ENCODE data around the gene TBC1D16. TPM values are rescaled to one million over a fixed set of nuclear protein-coding genes. Genes with fewer than 3 reads are reported as not detected.

Gene TBC1D16
- total RNA-seq, 1 donor from 2014 or later, result 21.2 TPM

DNA sequence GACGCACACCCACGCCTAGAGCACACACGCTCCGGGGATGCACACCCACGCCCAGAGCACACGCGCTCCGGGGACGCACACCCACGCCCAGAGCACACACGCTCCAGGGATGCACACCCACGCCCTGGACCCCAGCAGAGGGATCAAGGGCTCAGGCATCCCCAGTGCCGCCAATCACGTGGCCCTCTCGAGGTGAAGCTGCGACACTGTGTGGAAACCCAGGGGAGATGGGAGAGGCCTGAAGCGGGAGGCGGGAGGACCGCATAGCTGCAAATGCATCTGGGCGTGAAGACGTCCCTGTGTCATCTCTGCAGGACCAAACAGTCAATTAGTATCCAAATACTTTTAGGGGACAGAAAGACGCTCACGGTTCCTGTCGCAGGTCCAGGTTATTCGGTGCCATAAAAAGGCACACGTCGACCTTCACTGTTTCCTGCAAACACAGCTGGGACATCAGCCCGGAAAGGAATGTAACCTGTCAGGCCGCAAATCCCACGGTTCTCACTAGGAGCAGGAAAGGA, 56.4 kb downstream of the TBC1D16 start:
- TF ChIP-seq EZH2phosphoT487 (IDR thresholded peaks at IDR 0.05), result no peak
- TF ChIP-seq, protein P1, sequence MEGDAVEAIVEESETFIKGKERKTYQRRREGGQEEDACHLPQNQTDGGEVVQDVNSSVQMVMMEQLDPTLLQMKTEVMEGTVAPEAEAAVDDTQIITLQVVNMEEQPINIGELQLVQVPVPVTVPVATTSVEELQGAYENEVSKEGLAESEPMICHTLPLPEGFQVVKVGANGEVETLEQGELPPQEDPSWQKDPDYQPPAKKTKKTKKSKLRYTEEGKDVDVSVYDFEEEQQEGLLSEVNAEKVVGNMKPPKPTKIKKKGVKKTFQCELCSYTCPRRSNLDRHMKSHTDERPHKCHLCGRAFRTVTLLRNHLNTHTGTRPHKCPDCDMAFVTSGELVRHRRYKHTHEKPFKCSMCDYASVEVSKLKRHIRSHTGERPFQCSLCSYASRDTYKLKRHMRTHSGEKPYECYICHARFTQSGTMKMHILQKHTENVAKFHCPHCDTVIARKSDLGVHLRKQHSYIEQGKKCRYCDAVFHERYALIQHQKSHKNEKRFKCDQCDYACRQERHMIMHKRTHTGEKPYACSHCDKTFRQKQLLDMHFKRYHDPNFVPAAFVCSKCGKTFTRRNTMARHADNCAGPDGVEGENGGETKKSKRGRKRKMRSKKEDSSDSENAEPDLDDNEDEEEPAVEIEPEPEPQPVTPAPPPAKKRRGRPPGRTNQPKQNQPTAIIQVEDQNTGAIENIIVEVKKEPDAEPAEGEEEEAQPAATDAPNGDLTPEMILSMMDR (IDR thresholded peaks at IDR 0.05), result no peak
- no peak for TF ChIP-seq EZH2 (IDR thresholded peaks at IDR 0.05)
- H3K27ac Mint-ChIP-seq, result no peak overlapping the region

DNA sequence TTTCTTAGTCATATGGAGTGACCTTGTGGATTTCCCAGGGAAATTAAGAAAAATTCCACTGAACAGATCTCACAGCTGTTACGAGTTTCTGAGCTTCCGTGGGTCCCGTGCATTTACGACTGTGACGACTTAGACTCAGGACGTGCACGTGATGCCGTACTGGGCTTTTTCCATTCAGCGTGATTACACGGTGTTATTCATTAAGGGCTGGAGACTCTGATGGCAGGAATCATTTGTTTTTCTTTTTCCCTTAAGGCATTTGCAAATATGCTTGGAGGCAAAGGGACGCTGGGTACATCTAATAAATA, 57.2 kb downstream of the TBC1D16 start:
- Mint-ChIP-seq H3K9me3 (no peaks in the 10 kb centered on the region), H3K4me3 (no peak overlapping the region), H3K27ac (no peak overlapping the region), H3K27me3 (ENCODE audit: insufficient read depth, low read depth) (peaks cover 7% of the 10 kb centered on the region), H3K4me1 (peaks cover 39% of the 10 kb centered on the region), H3K36me3 (peaks cover 11% of the 10 kb centered on the region)
- Histone ChIP-seq H3F3A (ENCODE audit: low read depth) (peaks cover 10% of the 10 kb centered on the region), H3K36me3 (no peaks in the 10 kb centered on the region), H4K20me1 (ENCODE audit: low read depth) (peaks cover 40% of the 10 kb centered on the region), H3K27ac (no peak overlapping the region), H2AFZ (replicated peaks) (no peak overlapping the region), H3K4me3 (no peak overlapping the region), H3K79me2 (ENCODE audit: low read depth) (no peaks in the 10 kb centered on the region), H3K4me1 (peaks cover 25% of the 10 kb centered on the region), H3K27me3 (no peaks in the 10 kb centered on the region), H3K9ac (no peak overlapping the region), H3K9me3 (ENCODE audit: low read depth) (no peaks in the 10 kb centered on the region), H3K4me2 (no peak overlapping the region)
- DNase-seq (ENCODE audit: low spot score), result no peak
- no peak for TF ChIP-seq EZH2phosphoT487 (IDR thresholded peaks at IDR 0.05)
- TF ChIP-seq EZH2 (IDR thresholded peaks at IDR 0.05), result no peak
- TF ChIP-seq, protein P1 (IDR thresholded peaks at IDR 0.05), result no peak

More for the DNA sequence above, 56.4 kb downstream of the TBC1D16 start:
- H3K36me3 ChIP-seq, result no peaks in the 10 kb centered on the region
- H3K36me3 Mint-ChIP-seq, result peaks cover 11% of the 10 kb centered on the region
- H2AFZ ChIP-seq (replicated peaks), result no peak overlapping the region
- H3K4me3 ChIP-seq, result no peak overlapping the region
- no peak overlapping the region for H3K4me2 ChIP-seq
- peaks cover 40% of the 10 kb centered on the region for H3K4me1 Mint-ChIP-seq
- peaks cover 10% of the 10 kb centered on the region for H3F3A ChIP-seq (ENCODE audit: low read depth)
- H3K27me3 Mint-ChIP-seq (ENCODE audit: insufficient read depth, low read depth), result peaks cover 7% of the 10 kb centered on the region
- H3K4me3 Mint-ChIP-seq, result no peak overlapping the region
- H3K9me3 ChIP-seq (ENCODE audit: low read depth), result no peaks in the 10 kb centered on the region
- peaks cover 25% of the 10 kb centered on the region for H3K4me1 ChIP-seq
- no peaks in the 10 kb centered on the region for H3K9me3 Mint-ChIP-seq
- H4K20me1 ChIP-seq (ENCODE audit: low read depth), result peaks cover 40% of the 10 kb centered on the region
- no peaks in the 10 kb centered on the region for H3K27me3 ChIP-seq
- no peak overlapping the region for H3K27ac ChIP-seq
- no peaks in the 10 kb centered on the region for H3K79me2 ChIP-seq (ENCODE audit: low read depth)
- DNase-seq (ENCODE audit: low spot score), result no peak
- no peak overlapping the region for H3K9ac ChIP-seq

DNA sequence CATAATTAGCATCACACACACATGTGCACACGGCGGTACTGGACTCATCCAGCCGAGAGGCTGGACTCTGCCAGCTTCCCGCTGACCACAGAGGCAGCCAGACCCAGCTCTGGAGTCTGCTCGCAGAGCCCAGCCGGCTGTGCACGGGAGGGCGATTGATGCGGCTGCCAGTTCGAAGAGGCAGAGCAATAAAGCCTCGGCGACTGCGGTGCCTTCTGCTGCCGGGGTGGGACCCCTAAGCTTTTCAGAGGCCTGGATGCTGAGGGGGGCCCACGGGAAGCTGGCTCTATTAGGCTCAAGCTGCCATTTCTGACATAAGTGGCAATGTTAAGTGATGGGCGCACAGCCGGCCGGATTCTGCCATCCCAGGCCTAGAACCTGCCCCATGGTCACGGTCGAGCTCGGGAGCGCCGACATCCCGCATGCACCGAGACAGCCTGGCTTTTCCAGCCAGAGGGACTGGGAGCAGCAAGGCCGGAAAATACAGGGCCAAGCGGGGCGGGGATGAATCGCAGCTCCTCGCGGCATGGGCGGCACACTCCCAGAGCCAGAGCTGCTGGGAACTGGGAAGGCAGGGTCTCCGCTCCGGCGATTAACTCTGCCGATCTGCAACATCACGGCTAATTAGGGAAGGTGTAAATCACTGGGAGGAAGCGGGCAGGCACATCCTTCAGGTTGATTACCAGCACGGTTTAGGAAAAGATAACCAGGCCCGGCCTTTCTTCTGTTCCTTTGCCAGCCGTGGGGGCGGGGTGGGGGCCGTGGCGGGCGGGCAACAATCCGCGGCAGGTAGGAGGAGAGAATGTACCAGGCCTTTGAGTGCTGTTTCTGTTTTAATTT, 57.7 kb downstream of the TBC1D16 start:
- no peaks in the 10 kb centered on the region for H3K36me3 ChIP-seq
- peaks cover 40% of the 10 kb centered on the region for H4K20me1 ChIP-seq (ENCODE audit: low read depth)
- peaks cover 25% of the 10 kb centered on the region for H3K4me1 ChIP-seq
- TF ChIP-seq, protein P1 (IDR thresholded peaks at IDR 0.05), result no peak
- no peak for TF ChIP-seq EZH2phosphoT487 (IDR thresholded peaks at IDR 0.05)
- TF ChIP-seq EZH2 (IDR thresholded peaks at IDR 0.05), result no peak
- Mint-ChIP-seq H3K4me3 (no peak overlapping the region), H3K4me1 (peaks cover 34% of the 10 kb centered on the region), H3K27ac (no peak overlapping the region), H3K27me3 (ENCODE audit: insufficient read depth, low read depth) (peaks cover 4% of the 10 kb centered on the region), H3K36me3 (peaks cover 11% of the 10 kb centered on the region), H3K9me3 (no peaks in the 10 kb centered on the region)
- H3K79me2 ChIP-seq (ENCODE audit: low read depth), result no peaks in the 10 kb centered on the region
- no peaks in the 10 kb centered on the region for H3K27me3 ChIP-seq
- no peak for DNase-seq (ENCODE audit: low spot score)
- H3K4me2 ChIP-seq, result no peak overlapping the region
- peaks cover 10% of the 10 kb centered on the region for H3F3A ChIP-seq (ENCODE audit: low read depth)
- no peak overlapping the region for H3K4me3 ChIP-seq
- no peak overlapping the region for H2AFZ ChIP-seq (replicated peaks)
- no peaks in the 10 kb centered on the region for H3K9me3 ChIP-seq (ENCODE audit: low read depth)
- no peak overlapping the region for H3K9ac ChIP-seq
- no peak overlapping the region for H3K27ac ChIP-seq
